Astrocyte (in vitro differentiated cells and primary cell): ENCODE results near the gene CD81. TPM values are rescaled to one million over a fixed set of nuclear protein-coding genes. Genes with fewer than 3 reads are reported as not detected.

Experiments used
- DNase-seq: peaks from one replicate; pipeline ENCODE4 v3.0.0-alpha.2; 2010; ENCODE audit warnings: low read depth
- FAIRE-seq: peaks from 2 replicates; lab custom pipeline; 2011; peaks lifted over from hg19 to GRCh38; lab: Jason Lieb, UNC
- H2AFZ ChIP-seq: 2 replicates; pipeline ENCODE4 v1.6.0; 2012; ENCODE audit warnings: low read depth, low read length, inconsistent platforms
- H3K27ac ChIP-seq: 2 replicates; pipeline ENCODE4 v1.5.1; 2011; ENCODE audit warnings: low read depth, low read length, inconsistent platforms
- H3K27me3 ChIP-seq: 2 replicates; pipeline ENCODE4 v1.6.0; 2011; ENCODE audit warnings: low read length, inconsistent platforms; ENCODE audit not compliant: insufficient read depth
- H3K36me3 ChIP-seq: 2 replicates; pipeline ENCODE4 v1.5.1; 2011; ENCODE audit warnings: low read length, inconsistent platforms; ENCODE audit not compliant: insufficient read depth
- H3K4me1 ChIP-seq: 2 replicates; pipeline ENCODE4 v1.5.1; 2011; ENCODE audit warnings: low read length, inconsistent platforms; ENCODE audit not compliant: insufficient read depth
- H3K4me2 ChIP-seq: 2 replicates; pipeline ENCODE4 v1.6.0; 2012; ENCODE audit warnings: low read length, inconsistent platforms
- H3K4me3 ChIP-seq: 2 replicates; pipeline ENCODE4 v1.5.1; 2011; ENCODE audit warnings: low read depth, mild to moderate bottlenecking, low read length, inconsistent platforms; ENCODE audit not compliant: insufficient read depth
- H3K79me2 ChIP-seq: 2 replicates; pipeline ENCODE4 v1.6.0; 2012; ENCODE audit warnings: mild to moderate bottlenecking, low read length, inconsistent platforms; ENCODE audit not compliant: insufficient read depth
- H3K9ac ChIP-seq: 2 replicates; pipeline ENCODE4 v1.6.0; 2012; ENCODE audit warnings: mild to moderate bottlenecking, low read length, inconsistent platforms
- H3K9me3 ChIP-seq: 2 replicates; pipeline ENCODE4 v1.5.1; 2012; ENCODE audit warnings: low read depth, mild to moderate bottlenecking, low read length, inconsistent platforms; ENCODE audit not compliant: insufficient read depth
- H4K20me1 ChIP-seq: 2 replicates; pipeline ENCODE4 v1.6.0; 2012; ENCODE audit warnings: low read length, inconsistent platforms; ENCODE audit not compliant: insufficient read depth
- H3K27ac Mint-ChIP-seq: one replicate; pipeline ENCODE4 v1.8.0; 2021; ENCODE audit warnings: mild to moderate bottlenecking, mixed read lengths; ENCODE audit not compliant: unreplicated experiment
- H3K27me3 Mint-ChIP-seq: one replicate; pipeline ENCODE4 v1.8.0; 2021; ENCODE audit warnings: low read depth, mixed read lengths; ENCODE audit not compliant: unreplicated experiment
- H3K36me3 Mint-ChIP-seq: one replicate; pipeline ENCODE4 v1.8.0; 2021; ENCODE audit warnings: low read depth, mixed read lengths; ENCODE audit not compliant: unreplicated experiment
- H3K4me1 Mint-ChIP-seq: one replicate; pipeline ENCODE4 v1.8.0; 2021; ENCODE audit warnings: low read depth, mixed read lengths; ENCODE audit not compliant: unreplicated experiment
- H3K4me3 Mint-ChIP-seq: one replicate; pipeline ENCODE4 v1.8.0; 2021; ENCODE audit warnings: mild to moderate bottlenecking, moderate library complexity, mixed read lengths; ENCODE audit not compliant: unreplicated experiment
- H3K9me3 Mint-ChIP-seq: one replicate; pipeline ENCODE4 v1.8.0; 2021; ENCODE audit warnings: mild to moderate bottlenecking, mixed read lengths; ENCODE audit not compliant: unreplicated experiment
- CTCF ChIP-seq: IDR thresholded peaks from 2 replicates; pipeline ENCODE4 v1.5.1; 2011; ENCODE audit warnings: low read depth, mild to moderate bottlenecking, inconsistent platforms, low read length, moderate library complexity; ENCODE audit not compliant: insufficient read depth
- EZH2 ChIP-seq: IDR thresholded peaks from 2 replicates; pipeline ENCODE4 v1.6.1; 2012; ENCODE audit warnings: mild to moderate bottlenecking, low read length, inconsistent platforms; ENCODE audit not compliant: insufficient read depth
- total RNA-seq: library from RNA; stranded (reverse); gene quantifications from 2 replicates; pipeline ENCODE4 v1.2.1, GENCODE V29; 2021

CD81 gene
- total RNA-seq, 1 donor from 2014 or later = 625 TPM

GRCh38 chr11:2361565-2361964 lies 15.5 kb upstream of the CD81 start:
- H3K27me3 ChIP-seq = no peaks in the 10 kb centered on the region
- H3K4me1 Mint-ChIP-seq = no peaks in the 10 kb centered on the region
- no peak overlapping the region for H3K4me2 ChIP-seq
- H3K4me3 ChIP-seq = no peak overlapping the region
- H3K36me3 Mint-ChIP-seq = peaks cover 18% of the 10 kb centered on the region
- FAIRE-seq (no peak), DNase-seq (no peak)
- no peak overlapping the region for H3K27ac ChIP-seq
- no peak overlapping the region for H2AFZ ChIP-seq
- no peaks in the 10 kb centered on the region for H3K79me2 ChIP-seq
- H3K9me3 ChIP-seq = no peaks in the 10 kb centered on the region
- H4K20me1 ChIP-seq = no peaks in the 10 kb centered on the region
- H3K4me3 Mint-ChIP-seq = no peak overlapping the region
- peaks cover 3% of the 10 kb centered on the region for H3K4me1 ChIP-seq
- peak overlapping the region; percentile 35 for H3K27ac Mint-ChIP-seq
- H3K36me3 ChIP-seq = no peaks in the 10 kb centered on the region
- H3K9ac ChIP-seq = no peak overlapping the region
- peaks cover 29% of the 10 kb centered on the region for H3K27me3 Mint-ChIP-seq
- TF ChIP-seq CTCF (no peak), EZH2 (no peak)
- H3K9me3 Mint-ChIP-seq = peaks cover 8% of the 10 kb centered on the region

DNA sequence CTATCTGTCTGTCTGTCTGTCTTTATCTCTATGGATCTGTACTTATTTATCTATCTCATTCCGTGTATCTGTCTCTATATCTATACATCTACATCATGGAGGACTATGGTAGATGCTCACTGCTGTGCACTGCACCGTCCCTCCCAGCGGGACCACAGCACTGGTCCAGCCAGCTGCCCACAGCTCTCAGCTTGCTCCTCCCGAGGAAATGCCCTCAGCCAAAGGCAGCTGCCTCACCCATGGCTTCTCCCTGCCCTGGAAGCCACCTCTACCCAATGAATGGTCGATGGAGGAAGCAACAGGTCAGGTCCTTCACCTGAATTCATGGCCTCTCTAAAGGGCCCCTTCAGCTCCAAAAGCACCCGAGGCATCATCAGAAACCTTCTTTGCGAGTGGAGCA lies 14.7 kb upstream of the CD81 start:
- DNase-seq = no peak
- Histone ChIP-seq H3K9ac (no peak overlapping the region), H3K9me3 (no peaks in the 10 kb centered on the region), H2AFZ (no peak overlapping the region), H3K4me2 (no peak overlapping the region), H4K20me1 (no peaks in the 10 kb centered on the region), H3K4me3 (no peak overlapping the region), H3K79me2 (no peaks in the 10 kb centered on the region), H3K27ac (no peak overlapping the region), H3K27me3 (no peaks in the 10 kb centered on the region), H3K4me1 (peaks cover 4% of the 10 kb centered on the region), H3K36me3 (no peaks in the 10 kb centered on the region)
- Mint-ChIP-seq H3K4me1 (no peaks in the 10 kb centered on the region), H3K27me3 (peaks cover 30% of the 10 kb centered on the region), H3K4me3 (no peak overlapping the region), H3K9me3 (peaks cover 8% of the 10 kb centered on the region), H3K27ac (no peak overlapping the region), H3K36me3 (peaks cover 20% of the 10 kb centered on the region)
- TF ChIP-seq CTCF = no peak
- TF ChIP-seq EZH2 = no peak
- no peak for FAIRE-seq

- H3K4me1 ChIP-seq = peaks cover 4% of the 10 kb centered on the region
- H3K9ac ChIP-seq = no peak overlapping the region
- FAIRE-seq (no peak), DNase-seq (no peak)
- H3K79me2 ChIP-seq = no peaks in the 10 kb centered on the region
- H3K27ac ChIP-seq = no peak overlapping the region
- Mint-ChIP-seq H3K27ac (no peak overlapping the region), H3K9me3 (peaks cover 8% of the 10 kb centered on the region), H3K4me1 (no peaks in the 10 kb centered on the region), H3K4me3 (no peak overlapping the region), H3K27me3 (peaks cover 31% of the 10 kb centered on the region), H3K36me3 (peaks cover 20% of the 10 kb centered on the region)
- H4K20me1 ChIP-seq = no peaks in the 10 kb centered on the region
- no peak overlapping the region for H3K4me3 ChIP-seq
- no peak overlapping the region for H2AFZ ChIP-seq
- H3K4me2 ChIP-seq = no peak overlapping the region
- H3K27me3 ChIP-seq = no peaks in the 10 kb centered on the region
- H3K9me3 ChIP-seq = no peaks in the 10 kb centered on the region
- H3K36me3 ChIP-seq = no peaks in the 10 kb centered on the region
- TF ChIP-seq CTCF (no peak), EZH2 (no peak)
These were observed 14.0 kb upstream of the CD81 start for GRCh38 chr11:2363130-2363529.
